ENCODE data around the gene FMOD.

FMOD gene

GRCh38 chr1:203351037-203351625, at the start of gene FMOD:
Gene FMOD (minus strand): TSS chr1:203351122. CDS start chr1:203348270, 2,852 bp downstream.
- Histone ChIP-seq H3K4me1 (ENCODE audit: control insufficient read depth in 2 of 2, insufficient read depth in 2 of 2, low read length in 2 of 2) (peaks cover 5 to 12% of the 10 kb centered on the region in 2 donors), H3K4me3 (ENCODE audit: low read length in 2 of 2) (peak within 1 kb of the TSS; percentile 25 to 55), H3K9ac (ENCODE audit: low read depth in 1 of 2, low read length in 2 of 2) (peak within 1 kb of the TSS in 1 of 2 donors; percentile 54)

GRCh38 chr1:203396595-203397194, 45.8 kb upstream of the FMOD start:
- no peaks in the 10 kb centered on the region for H3K27me3 ChIP-seq (ENCODE audit: control insufficient read depth in 2 of 2, insufficient read depth in 2 of 2, low read length in 2 of 2)
- H3K4me3 ChIP-seq (ENCODE audit: low read length in 2 of 2) = no peak overlapping the region
- H3K4me1 ChIP-seq (ENCODE audit: control insufficient read depth in 2 of 2, insufficient read depth in 2 of 2, low read length in 2 of 2) = no peaks in the 10 kb centered on the region
- no peaks in the 10 kb centered on the region for H3K9me3 ChIP-seq (ENCODE audit: control insufficient read depth in 2 of 2, low read length in 2 of 2)
- H3K27ac ChIP-seq (ENCODE audit: low read depth in 2 of 2, low read length in 2 of 2) = no peak overlapping the region
- no peaks in the 10 kb centered on the region for H3K36me3 ChIP-seq (ENCODE audit: control insufficient read depth in 2 of 2, insufficient read depth in 2 of 2, low read length in 2 of 2)
- H3K9ac ChIP-seq (ENCODE audit: low read depth in 1 of 2, low read length in 2 of 2) = no peak overlapping the region

More at GRCh38 chr1:203351037-203351625, at the start of gene FMOD:
- Histone ChIP-seq H3K27me3 (ENCODE audit: control insufficient read depth in 2 of 2, insufficient read depth in 2 of 2, low read length in 2 of 2) (no peaks in the 10 kb centered on the region), H3K9me3 (ENCODE audit: control insufficient read depth in 2 of 2, low read length in 2 of 2) (no peaks in the 10 kb centered on the region), H3K36me3 (ENCODE audit: control insufficient read depth in 2 of 2, insufficient read depth in 2 of 2, low read length in 2 of 2) (peaks cover 0 to 3% of the 10 kb centered on the region in 2 donors), H3K27ac (ENCODE audit: low read depth in 2 of 2, low read length in 2 of 2) (peak within 1 kb of the TSS; percentile 59 to 68)

GRCh38 chr1:203395751-203396150, 44.8 kb upstream of the FMOD start:
- Histone ChIP-seq H3K27me3 (ENCODE audit: control insufficient read depth in 2 of 2, insufficient read depth in 2 of 2, low read length in 2 of 2) (no peaks in the 10 kb centered on the region), H3K27ac (ENCODE audit: low read depth in 2 of 2, low read length in 2 of 2) (no peak overlapping the region), H3K9ac (ENCODE audit: low read depth in 1 of 2, low read length in 2 of 2) (no peak overlapping the region), H3K9me3 (ENCODE audit: control insufficient read depth in 2 of 2, low read length in 2 of 2) (no peaks in the 10 kb centered on the region), H3K4me1 (ENCODE audit: control insufficient read depth in 2 of 2, insufficient read depth in 2 of 2, low read length in 2 of 2) (no peaks in the 10 kb centered on the region), H3K36me3 (ENCODE audit: control insufficient read depth in 2 of 2, insufficient read depth in 2 of 2, low read length in 2 of 2) (no peaks in the 10 kb centered on the region), H3K4me3 (ENCODE audit: low read length in 2 of 2) (no peak overlapping the region)

GRCh38 chr1:203390298-203390697, 39.4 kb upstream of the FMOD start:
- H3K4me1 ChIP-seq (ENCODE audit: control insufficient read depth in 2 of 2, insufficient read depth in 2 of 2, low read length in 2 of 2) = no peaks in the 10 kb centered on the region
- H3K27ac ChIP-seq (ENCODE audit: low read depth in 2 of 2, low read length in 2 of 2) = no peak overlapping the region
- no peak overlapping the region for H3K4me3 ChIP-seq (ENCODE audit: low read length in 2 of 2)
- no peaks in the 10 kb centered on the region for H3K27me3 ChIP-seq (ENCODE audit: control insufficient read depth in 2 of 2, insufficient read depth in 2 of 2, low read length in 2 of 2)
- H3K36me3 ChIP-seq (ENCODE audit: control insufficient read depth in 2 of 2, insufficient read depth in 2 of 2, low read length in 2 of 2) = no peaks in the 10 kb centered on the region
- H3K9me3 ChIP-seq (ENCODE audit: control insufficient read depth in 2 of 2, low read length in 2 of 2) = no peaks in the 10 kb centered on the region
- H3K9ac ChIP-seq (ENCODE audit: low read depth in 1 of 2, low read length in 2 of 2) = no peak overlapping the region

- Histone ChIP-seq H3K9me3 (ENCODE audit: control insufficient read depth in 2 of 2, low read length in 2 of 2) (no peaks in the 10 kb centered on the region), H3K4me3 (ENCODE audit: low read length in 2 of 2) (no peak overlapping the region), H3K9ac (ENCODE audit: low read depth in 1 of 2, low read length in 2 of 2) (no peak overlapping the region), H3K4me1 (ENCODE audit: control insufficient read depth in 2 of 2, insufficient read depth in 2 of 2, low read length in 2 of 2) (no peaks in the 10 kb centered on the region), H3K27ac (ENCODE audit: low read depth in 2 of 2, low read length in 2 of 2) (no peak overlapping the region), H3K36me3 (ENCODE audit: control insufficient read depth in 2 of 2, insufficient read depth in 2 of 2, low read length in 2 of 2) (no peaks in the 10 kb centered on the region), H3K27me3 (ENCODE audit: control insufficient read depth in 2 of 2, insufficient read depth in 2 of 2, low read length in 2 of 2) (no peaks in the 10 kb centered on the region)
These were observed 37.8 kb upstream of the FMOD start for GRCh38 chr1:203388683-203389082.

- Histone ChIP-seq H3K9me3 (ENCODE audit: control insufficient read depth in 2 of 2, low read length in 2 of 2) (no peaks in the 10 kb centered on the region), H3K9ac (ENCODE audit: low read depth in 1 of 2, low read length in 2 of 2) (no peak overlapping the region), H3K4me1 (ENCODE audit: control insufficient read depth in 2 of 2, insufficient read depth in 2 of 2, low read length in 2 of 2) (peaks cover 4% of the 10 kb centered on the region in 2 donors), H3K36me3 (ENCODE audit: control insufficient read depth in 2 of 2, insufficient read depth in 2 of 2, low read length in 2 of 2) (no peaks in the 10 kb centered on the region), H3K27ac (ENCODE audit: low read depth in 2 of 2, low read length in 2 of 2) (no peak overlapping the region), H3K4me3 (ENCODE audit: low read length in 2 of 2) (no peak overlapping the region), H3K27me3 (ENCODE audit: control insufficient read depth in 2 of 2, insufficient read depth in 2 of 2, low read length in 2 of 2) (no peaks in the 10 kb centered on the region)
These were observed 31.1 kb upstream of the FMOD start for GRCh38 chr1:203382026-203382425.

GRCh38 chr1:203381151-203381751, 30.3 kb upstream of the FMOD start:
- no peak overlapping the region for H3K27ac ChIP-seq (ENCODE audit: low read depth in 2 of 2, low read length in 2 of 2)

GRCh38 chr1:203380420-203381150, 29.7 kb upstream of the FMOD start:
- Histone ChIP-seq H3K27ac (ENCODE audit: low read depth in 2 of 2, low read length in 2 of 2) (no peak overlapping the region), H3K27me3 (ENCODE audit: control insufficient read depth in 2 of 2, insufficient read depth in 2 of 2, low read length in 2 of 2) (no peaks in the 10 kb centered on the region), H3K9me3 (ENCODE audit: control insufficient read depth in 2 of 2, low read length in 2 of 2) (no peaks in the 10 kb centered on the region), H3K4me1 (ENCODE audit: control insufficient read depth in 2 of 2, insufficient read depth in 2 of 2, low read length in 2 of 2) (peaks cover 4% of the 10 kb centered on the region in 2 donors), H3K36me3 (ENCODE audit: control insufficient read depth in 2 of 2, insufficient read depth in 2 of 2, low read length in 2 of 2) (no peaks in the 10 kb centered on the region), H3K9ac (ENCODE audit: low read depth in 1 of 2, low read length in 2 of 2) (no peak overlapping the region), H3K4me3 (ENCODE audit: low read length in 2 of 2) (no peak overlapping the region)

More at GRCh38 chr1:203381151-203381751, 30.3 kb upstream of the FMOD start:
- Histone ChIP-seq H3K9ac (ENCODE audit: low read depth in 1 of 2, low read length in 2 of 2) (no peak overlapping the region), H3K36me3 (ENCODE audit: control insufficient read depth in 2 of 2, insufficient read depth in 2 of 2, low read length in 2 of 2) (no peaks in the 10 kb centered on the region), H3K4me1 (ENCODE audit: control insufficient read depth in 2 of 2, insufficient read depth in 2 of 2, low read length in 2 of 2) (peaks cover 4% of the 10 kb centered on the region in 2 donors), H3K27me3 (ENCODE audit: control insufficient read depth in 2 of 2, insufficient read depth in 2 of 2, low read length in 2 of 2) (no peaks in the 10 kb centered on the region), H3K9me3 (ENCODE audit: control insufficient read depth in 2 of 2, low read length in 2 of 2) (no peaks in the 10 kb centered on the region), H3K4me3 (ENCODE audit: low read length in 2 of 2) (no peak overlapping the region)

GRCh38 chr1:203379825-203380224, 28.9 kb upstream of the FMOD start:
- no peak overlapping the region for H3K9ac ChIP-seq (ENCODE audit: low read depth in 1 of 2, low read length in 2 of 2)
- no peak overlapping the region for H3K27ac ChIP-seq (ENCODE audit: low read depth in 2 of 2, low read length in 2 of 2)

More at GRCh38 chr1:203379825-203380224, 28.9 kb upstream of the FMOD start:
- H3K4me3 ChIP-seq (ENCODE audit: low read length in 2 of 2) = no peak overlapping the region
- peaks cover 4% of the 10 kb centered on the region in 2 donors for H3K4me1 ChIP-seq (ENCODE audit: control insufficient read depth in 2 of 2, insufficient read depth in 2 of 2, low read length in 2 of 2)
- H3K9me3 ChIP-seq (ENCODE audit: control insufficient read depth in 2 of 2, low read length in 2 of 2) = no peaks in the 10 kb centered on the region
- no peaks in the 10 kb centered on the region for H3K27me3 ChIP-seq (ENCODE audit: control insufficient read depth in 2 of 2, insufficient read depth in 2 of 2, low read length in 2 of 2)
- no peaks in the 10 kb centered on the region for H3K36me3 ChIP-seq (ENCODE audit: control insufficient read depth in 2 of 2, insufficient read depth in 2 of 2, low read length in 2 of 2)

Measured in mucosa of rectum (tissue), 2 donors.